Measurements from ENCODE around the gene RAD50. TPM values are rescaled to one million over a fixed set of nuclear protein-coding genes. Genes with fewer than 3 reads are reported as not detected.

The RAD50 gene
- polyA plus RNA-seq, 1 experiment, result 9.7 TPM

DNA sequence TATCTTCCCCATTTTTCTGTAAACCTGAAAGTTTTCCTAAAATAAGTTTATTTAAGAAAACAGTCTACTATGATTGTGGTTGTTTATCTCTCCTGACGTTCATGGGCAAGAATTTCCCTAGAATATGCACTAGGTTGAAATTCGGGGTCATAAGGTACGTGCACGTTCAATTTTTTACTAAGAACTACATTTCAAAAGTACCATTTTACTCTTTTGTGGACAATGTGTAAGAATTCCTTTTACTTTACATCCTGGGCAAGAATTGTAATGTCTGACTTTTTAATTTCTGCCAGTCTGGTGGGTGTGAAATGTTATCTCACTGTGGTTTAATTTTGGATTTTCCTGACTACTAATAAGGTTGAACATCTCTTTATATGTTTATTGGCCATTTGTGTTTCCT lies 25.8 kb upstream of the RAD50 start:
- TF ChIP-seq, protein P1, sequence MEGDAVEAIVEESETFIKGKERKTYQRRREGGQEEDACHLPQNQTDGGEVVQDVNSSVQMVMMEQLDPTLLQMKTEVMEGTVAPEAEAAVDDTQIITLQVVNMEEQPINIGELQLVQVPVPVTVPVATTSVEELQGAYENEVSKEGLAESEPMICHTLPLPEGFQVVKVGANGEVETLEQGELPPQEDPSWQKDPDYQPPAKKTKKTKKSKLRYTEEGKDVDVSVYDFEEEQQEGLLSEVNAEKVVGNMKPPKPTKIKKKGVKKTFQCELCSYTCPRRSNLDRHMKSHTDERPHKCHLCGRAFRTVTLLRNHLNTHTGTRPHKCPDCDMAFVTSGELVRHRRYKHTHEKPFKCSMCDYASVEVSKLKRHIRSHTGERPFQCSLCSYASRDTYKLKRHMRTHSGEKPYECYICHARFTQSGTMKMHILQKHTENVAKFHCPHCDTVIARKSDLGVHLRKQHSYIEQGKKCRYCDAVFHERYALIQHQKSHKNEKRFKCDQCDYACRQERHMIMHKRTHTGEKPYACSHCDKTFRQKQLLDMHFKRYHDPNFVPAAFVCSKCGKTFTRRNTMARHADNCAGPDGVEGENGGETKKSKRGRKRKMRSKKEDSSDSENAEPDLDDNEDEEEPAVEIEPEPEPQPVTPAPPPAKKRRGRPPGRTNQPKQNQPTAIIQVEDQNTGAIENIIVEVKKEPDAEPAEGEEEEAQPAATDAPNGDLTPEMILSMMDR (IDR thresholded peaks at IDR 0.05; ENCODE audit: insufficient read depth, low read depth, low read length), result no peak
- Histone ChIP-seq H3K36me3 (ENCODE audit: control insufficient read depth, insufficient read depth, low read length) (no peaks in the 10 kb centered on the region), H3K27me3 (ENCODE audit: control insufficient read depth, insufficient read depth, low read length) (peaks cover 7% of the 10 kb centered on the region), H3K4me3 (ENCODE audit: low read depth, low read length) (no peak overlapping the region)
- ChIA-PET CTCF (interaction anchor here (0.7 kb wide), 1 partner anchor 9 kb away, joined by 3 read pairs; no protein-coding TSS in a partner anchor), POLR2A (no interaction called here)
- DNase-seq (ENCODE audit: low read depth), result no peak

DNA sequence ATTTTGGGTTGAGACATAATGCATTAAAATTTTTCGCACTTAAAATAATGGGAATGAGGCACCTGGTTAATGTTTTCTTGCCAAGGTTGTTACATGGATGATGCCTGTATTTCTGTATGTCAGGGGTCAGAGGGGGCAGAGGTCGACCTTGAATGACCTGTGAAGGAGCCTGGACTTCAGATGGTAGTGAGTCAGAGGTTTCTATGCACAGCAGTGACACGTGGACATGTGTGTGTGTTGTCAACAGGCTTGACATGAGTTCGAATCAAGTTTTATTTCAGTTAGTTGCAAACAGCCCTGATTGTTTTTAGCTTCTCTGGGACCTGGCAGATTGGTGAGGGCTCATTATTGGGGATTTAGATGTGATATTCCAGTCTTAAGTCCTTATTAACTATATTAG lies 17.1 kb upstream of the RAD50 start:
- no peak for DNase-seq (ENCODE audit: low read depth)
- CTCF ChIA-PET, result interaction anchor here (1.2 kb wide), 1 partner anchor 8 kb away, joined by 3 read pairs; no protein-coding TSS in a partner anchor
- Histone ChIP-seq H3K27me3 (ENCODE audit: control insufficient read depth, insufficient read depth, low read length) (peaks cover 13% of the 10 kb centered on the region), H3K4me3 (ENCODE audit: low read depth, low read length) (no peak overlapping the region), H3K36me3 (ENCODE audit: control insufficient read depth, insufficient read depth, low read length) (no peaks in the 10 kb centered on the region)
- TF ChIP-seq, protein P1 (IDR thresholded peaks at IDR 0.05; ENCODE audit: insufficient read depth, low read depth, low read length), result no peak
- POLR2A ChIA-PET, result no interaction called here

DNA sequence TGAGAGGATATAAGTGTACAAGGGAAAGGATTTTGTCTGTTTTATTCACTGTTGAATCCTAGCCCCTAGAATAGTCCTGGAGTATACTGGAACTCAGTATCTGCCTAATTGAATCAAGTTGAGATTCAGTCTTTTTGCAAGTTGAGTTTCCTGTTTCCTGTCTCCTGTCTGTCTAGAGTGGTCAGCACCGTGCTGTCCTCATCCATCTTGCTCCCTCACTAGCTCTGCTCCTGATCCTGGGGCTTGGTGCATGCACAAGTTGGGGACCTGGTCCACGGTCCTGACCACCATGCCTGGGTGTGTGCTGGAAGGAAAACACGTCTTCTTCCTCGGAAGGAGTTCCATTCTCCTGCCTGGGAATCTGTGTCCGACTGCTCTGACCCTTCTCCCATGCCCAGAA lies 16.6 kb upstream of the RAD50 start:
- DNase-seq (ENCODE audit: low read depth), result no peak
- Histone ChIP-seq H3K36me3 (ENCODE audit: control insufficient read depth, insufficient read depth, low read length) (no peaks in the 10 kb centered on the region), H3K27me3 (ENCODE audit: control insufficient read depth, insufficient read depth, low read length) (peaks cover 14% of the 10 kb centered on the region), H3K4me3 (ENCODE audit: low read depth, low read length) (no peak overlapping the region)
- POLR2A ChIA-PET, result no interaction called here
- CTCF ChIA-PET, result interaction anchor here (1.2 kb wide), 1 partner anchor 9 kb away, joined by 3 read pairs; no protein-coding TSS in a partner anchor
- TF ChIP-seq, protein P1 (IDR thresholded peaks at IDR 0.05; ENCODE audit: insufficient read depth, low read depth, low read length), result no peak

DNA sequence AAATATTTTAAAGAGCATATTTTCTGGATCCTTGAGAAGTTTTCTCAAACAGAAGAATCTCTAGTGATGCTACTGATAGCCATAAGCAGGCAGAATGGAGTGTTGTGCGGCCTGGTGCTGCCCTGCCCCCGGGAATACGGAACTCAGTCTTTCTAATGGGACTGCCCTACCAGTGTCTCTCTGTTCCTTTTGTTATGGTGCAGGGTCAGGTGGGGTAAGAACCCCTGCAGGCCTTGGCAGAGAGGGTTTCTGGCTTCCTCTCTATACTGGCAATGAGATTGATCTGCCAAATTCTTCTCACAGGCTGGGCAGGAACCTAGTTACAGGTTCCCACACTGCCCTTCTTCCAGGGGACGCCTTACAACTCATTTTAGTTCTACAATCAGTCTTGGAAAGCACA lies 16.0 kb upstream of the RAD50 start:
- Histone ChIP-seq H3K27me3 (ENCODE audit: control insufficient read depth, insufficient read depth, low read length) (peaks cover 15% of the 10 kb centered on the region), H3K4me3 (ENCODE audit: low read depth, low read length) (no peak overlapping the region), H3K36me3 (ENCODE audit: control insufficient read depth, insufficient read depth, low read length) (no peaks in the 10 kb centered on the region)
- TF ChIP-seq, protein P1 (IDR thresholded peaks at IDR 0.05; ENCODE audit: insufficient read depth, low read depth, low read length), result no peak
- POLR2A ChIA-PET, result no interaction called here
- DNase-seq (ENCODE audit: low read depth), result no peak
- CTCF ChIA-PET, result no interaction called here

DNA sequence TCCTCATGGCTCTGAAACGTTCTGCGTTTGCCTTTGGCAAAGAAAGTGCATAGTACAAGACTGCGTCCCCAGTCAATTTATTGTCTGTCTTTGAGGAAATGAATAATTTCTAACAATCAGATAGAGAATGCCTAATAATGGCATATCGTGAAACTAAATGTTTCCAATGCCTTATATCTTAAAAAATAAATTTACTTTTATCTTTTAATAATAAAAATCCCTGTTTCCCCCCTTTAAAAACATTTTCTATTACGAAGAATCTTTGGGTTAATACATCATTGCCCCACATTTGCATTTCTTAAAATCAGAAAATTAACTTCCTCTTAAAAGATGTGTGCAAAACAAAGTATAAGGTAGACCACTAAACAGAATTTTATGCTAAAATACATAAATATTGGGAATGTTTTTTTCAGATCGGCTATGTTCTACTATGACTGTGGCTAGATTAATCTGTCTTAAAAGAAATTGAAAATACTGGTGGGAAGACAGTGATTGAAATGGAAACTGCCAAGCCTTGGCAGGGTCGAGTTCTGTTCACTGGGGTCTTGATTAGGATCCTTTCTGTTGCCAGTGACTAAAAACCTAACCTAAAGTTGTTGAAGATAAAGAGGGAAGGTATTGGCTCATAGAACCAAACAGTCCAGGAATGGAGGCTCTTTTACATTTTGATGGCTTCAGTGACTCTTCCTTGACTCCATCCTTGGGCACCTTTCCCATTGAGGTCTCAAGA lies 13.1 kb upstream of the RAD50 start, which contains the start of gene IL5:
Gene IL5, minus strand, starts transcription at position 51 of the 730 bp plus-strand sequence. Its CDS starts 44 bp downstream, at position 7.
- Histone ChIP-seq H3K36me3 (ENCODE audit: control insufficient read depth, insufficient read depth, low read length) (no peaks in the 10 kb centered on the region), H3K27me3 (ENCODE audit: control insufficient read depth, insufficient read depth, low read length) (peaks cover 11% of the 10 kb centered on the region), H3K4me3 (ENCODE audit: low read depth, low read length) (no peak within 1 kb of the TSS)
- POLR2A ChIA-PET, result interaction anchor here (0.5 kb wide), 1 partner anchor 323 kb away, joined by 4 read pairs; no protein-coding TSS in a partner anchor
- no peak for DNase-seq (ENCODE audit: low read depth)
- CTCF ChIA-PET, result interaction anchor here (0.8 to 2.0 kb wide), 2 partner anchors 17 kb away, joined by 3 to 9 read pairs; no protein-coding TSS in a partner anchor
- TF ChIP-seq, protein P1 (IDR thresholded peaks at IDR 0.05; ENCODE audit: insufficient read depth, low read depth, low read length), result no peak
